Psoas muscle (tissue), 8 donors: ENCODE measurements around the gene LRP5. TPM values are rescaled to one million over a fixed set of nuclear protein-coding genes. Genes with fewer than 3 reads are reported as not detected.
A peak's percentile ranks its signal among the peaks of the same experiment; 100 is the strongest.

Experiments used
- ATAC-seq, 4 donors: fragments of 200-7000 bp; cut with Tn5 transposase; one replicate each; pipeline ENCODE4 v1.9.1; 2020; ENCODE audit warnings: moderate library complexity in 3 of 4, mild to moderate bottlenecking in 2 of 4
- DNase-seq, 2 donors: peaks; one replicate each; pipeline ENCODE4 v3.0.0-alpha.2; 2020
- H3K27ac ChIP-seq: fragments of 200-600 bp; one replicate; pipeline ENCODE4 v1.8.0; 2022
- H3K27me3 ChIP-seq, 3 donors: fragments of 200-600 bp in 1 of 3; one replicate each; pipeline versions ENCODE4 v1.6.1 to v1.8.0; 2013 to 2022; ENCODE audit warnings: low read length in 2 of 3, mild to moderate bottlenecking in 2 of 3, moderate library complexity in 1 of 3; ENCODE audit not compliant: insufficient read depth in 3 of 3
- H3K36me3 ChIP-seq, 2 donors: fragments of 200-600 bp in 1 of 2; one replicate each; pipeline versions ENCODE4 v1.6.1 to v1.8.0; 2013 to 2022; ENCODE audit warnings: low read depth in 1 of 2, mild to moderate bottlenecking in 1 of 2, moderate library complexity in 1 of 2; ENCODE audit not compliant: insufficient read depth in 1 of 2
- H3K4me1 ChIP-seq: fragments of 200-600 bp; one replicate; pipeline ENCODE4 v1.8.0; 2022
- H3K4me3 ChIP-seq: fragments of 200-600 bp; one replicate; pipeline ENCODE4 v1.8.0; 2022; ENCODE audit warnings: mild to moderate bottlenecking
- H3K9me3 ChIP-seq: fragments of 200-600 bp; one replicate; pipeline ENCODE4 v1.8.0; 2022
- WGBS, 3 donors: extraction: QIAGEN DNeasy Blood & Tissue Kit; methylation state at CpG; one replicate each; pipeline versions ENCODE4 v1.1.6 to v1.1.7; 2013; 5-methylcytosine and 5-hydroxymethylcytosine counted together
- intact Hi-C, 2 donors: fragments of 100-400 bp; cut with DNase I; formaldehyde crosslinking; loops; one replicate each; pipeline versions ENCODE4 v1.11.0 to v1.14.2; 2022
- polyA plus RNA-seq, 3 donors: library from polyadenylated mRNA; stranded (reverse); fragments of 200-250 nt; gene quantifications; one replicate each; pipeline ENCODE4 v1.2.3, GENCODE V29; 2013
- total RNA-seq, 4 donors: library from RNA; stranded (reverse); fragmentation: NEBNext Ultra II Directional in 2 of 4; extraction: Animal tissue kit (Norgen Biotek cat#: 25700) in 2 of 4; gene quantifications; one replicate each; pipeline versions ENCODE4 v1.2.1 to v1.2.4, GENCODE V29; 2021 to 2023
- TF ChIP-seq, protein P1 (sequence below): fragments of 200-600 bp; IDR thresholded peaks from one replicate; pipeline ENCODE4 v1.8.0; 2022; ENCODE audit warnings: antibody characterized with exemption
- donor health status: healthy with polysubstance abuse.
- donor health status: DM: no; HTN: no; CAD: no; lungs with moderate emphysema.
- donor health status: Bipolar disorder and iron deficiency.
- donor health status: healthy.
- donor health status: DM: yes; HTN: yes; CAD: no.
- donor health status: DM: no; HTN: no; CAD: no.
- donor health status: DM: no; HTN: no; CAD: no.
- donor health status: DM: yes; HTN: yes; CAD: no.

LRP5 gene
- total and polyA plus RNA-seq, 7 donors = 5.3 to 19.2 (median 16.7) TPM

DNA sequence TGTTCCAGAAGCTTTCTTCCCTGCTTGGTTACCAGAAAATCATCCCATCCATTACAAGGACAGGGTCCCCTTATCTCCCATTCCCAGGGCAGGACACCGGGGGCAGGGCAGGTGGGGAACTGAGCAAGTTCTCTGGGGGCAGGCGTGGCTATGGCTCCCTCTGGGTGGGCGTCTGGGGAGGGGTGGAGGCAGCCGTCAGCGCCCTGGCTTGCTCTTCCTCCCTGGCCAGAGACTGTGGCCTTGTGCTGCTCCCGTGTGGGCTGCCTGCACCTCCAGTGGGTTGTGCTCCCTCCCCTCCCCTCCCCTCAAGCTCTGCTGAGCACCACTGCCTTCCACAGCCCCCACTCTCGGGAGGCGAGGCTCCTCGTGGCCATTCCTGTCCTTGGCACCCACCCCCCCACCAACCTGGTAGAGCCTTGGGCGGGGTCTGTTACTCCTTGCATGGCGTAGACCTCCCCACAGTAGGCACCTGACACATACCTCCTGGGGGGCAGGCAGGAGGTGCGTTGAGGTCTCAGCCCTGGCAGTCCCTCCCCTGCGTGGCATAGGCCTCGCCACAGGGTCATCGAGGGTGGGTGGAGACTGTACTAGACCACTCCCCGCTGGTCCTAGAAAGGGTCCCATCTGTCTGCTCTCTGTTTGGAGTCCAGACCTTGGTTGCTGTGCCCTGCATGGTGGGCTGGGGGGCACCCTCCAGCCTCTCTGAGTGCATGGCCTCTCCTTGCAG lies 123.9 kb downstream of the LRP5 start:
- Histone ChIP-seq H3K9me3 (no peaks in the 10 kb centered on the region), H3K4me1 (peaks cover 5% of the 10 kb centered on the region), H3K4me3 (no peak overlapping the region), H3K27ac (no peak overlapping the region), H3K27me3 (no peaks in the 10 kb centered on the region), H3K36me3 (peaks cover 0 to 42% of the 10 kb centered on the region in 2 donors)
- ATAC-seq = no peak
- 90 to 94% (median 91%) methylated on average over 13 to 16 of the region's 16 CpGs for WGBS, 3 donors
- intact Hi-C loops = no loop called here
- no peak for DNase-seq
- TF ChIP-seq, protein P1, sequence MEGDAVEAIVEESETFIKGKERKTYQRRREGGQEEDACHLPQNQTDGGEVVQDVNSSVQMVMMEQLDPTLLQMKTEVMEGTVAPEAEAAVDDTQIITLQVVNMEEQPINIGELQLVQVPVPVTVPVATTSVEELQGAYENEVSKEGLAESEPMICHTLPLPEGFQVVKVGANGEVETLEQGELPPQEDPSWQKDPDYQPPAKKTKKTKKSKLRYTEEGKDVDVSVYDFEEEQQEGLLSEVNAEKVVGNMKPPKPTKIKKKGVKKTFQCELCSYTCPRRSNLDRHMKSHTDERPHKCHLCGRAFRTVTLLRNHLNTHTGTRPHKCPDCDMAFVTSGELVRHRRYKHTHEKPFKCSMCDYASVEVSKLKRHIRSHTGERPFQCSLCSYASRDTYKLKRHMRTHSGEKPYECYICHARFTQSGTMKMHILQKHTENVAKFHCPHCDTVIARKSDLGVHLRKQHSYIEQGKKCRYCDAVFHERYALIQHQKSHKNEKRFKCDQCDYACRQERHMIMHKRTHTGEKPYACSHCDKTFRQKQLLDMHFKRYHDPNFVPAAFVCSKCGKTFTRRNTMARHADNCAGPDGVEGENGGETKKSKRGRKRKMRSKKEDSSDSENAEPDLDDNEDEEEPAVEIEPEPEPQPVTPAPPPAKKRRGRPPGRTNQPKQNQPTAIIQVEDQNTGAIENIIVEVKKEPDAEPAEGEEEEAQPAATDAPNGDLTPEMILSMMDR = no peak

DNA sequence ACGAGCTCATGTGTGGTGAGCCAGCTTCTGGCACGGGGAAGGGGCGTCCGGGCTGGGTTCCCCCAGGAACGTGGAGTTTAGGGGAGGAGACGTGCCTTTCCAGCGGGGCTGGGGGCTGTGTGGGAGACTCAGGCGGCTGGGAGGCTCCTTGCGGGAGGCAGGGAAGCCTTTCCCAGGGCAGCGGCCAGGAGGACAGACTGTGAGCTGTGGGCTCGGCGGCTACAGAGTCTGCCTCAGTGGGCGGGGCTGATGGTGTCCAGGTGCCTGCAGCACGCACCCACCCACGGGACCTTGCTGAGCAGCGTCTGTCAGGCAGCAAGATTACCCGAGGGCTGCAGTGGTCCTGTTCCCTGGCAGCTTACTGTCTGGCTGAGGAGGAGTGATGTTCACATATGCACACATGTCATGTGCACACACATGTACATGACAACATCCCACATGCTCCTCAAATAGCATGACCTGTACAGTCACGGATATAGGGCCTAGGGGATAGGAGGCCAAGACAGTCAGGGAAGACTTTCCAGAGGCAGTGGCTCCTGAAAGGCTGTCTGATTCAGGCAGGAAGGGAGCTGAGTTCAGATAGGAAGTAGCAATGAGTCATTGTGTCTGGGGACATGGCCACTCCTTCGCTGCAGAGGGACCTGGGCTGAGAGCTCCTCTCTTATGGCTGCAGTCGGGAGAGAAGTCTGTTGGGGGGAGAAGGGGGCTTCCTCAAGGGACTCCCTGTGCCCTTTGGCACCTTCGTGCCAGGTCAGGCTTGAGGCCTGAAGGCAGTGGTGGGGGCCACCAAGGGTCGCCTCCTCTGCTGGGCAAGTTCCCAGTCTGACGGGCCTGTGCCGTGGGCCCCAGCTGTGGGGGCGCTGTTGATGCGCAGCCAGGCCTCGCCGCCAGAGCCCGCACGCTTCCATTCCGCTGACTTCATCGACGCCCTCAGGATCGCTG lies 124.9 kb downstream of the LRP5 start:
- peaks cover 0 to 42% of the 10 kb centered on the region in 2 donors for H3K36me3 ChIP-seq
- H3K4me1 ChIP-seq = peaks cover 5% of the 10 kb centered on the region
- no peak overlapping the region for H3K4me3 ChIP-seq
- DNase-seq (peak in 1 of 2 donors; percentile 47), ATAC-seq (peak; percentile 60 to 72 (median 64))
- intact Hi-C loops = no loop called here
- 73 to 76% (median 74%) methylated on average over 32 to 34 of the region's 34 CpGs for WGBS, 3 donors
- H3K27me3 ChIP-seq = no peaks in the 10 kb centered on the region
- H3K27ac ChIP-seq = peak overlapping the region; percentile 41
- no peaks in the 10 kb centered on the region for H3K9me3 ChIP-seq
- TF ChIP-seq, protein P1 = no peak

DNA sequence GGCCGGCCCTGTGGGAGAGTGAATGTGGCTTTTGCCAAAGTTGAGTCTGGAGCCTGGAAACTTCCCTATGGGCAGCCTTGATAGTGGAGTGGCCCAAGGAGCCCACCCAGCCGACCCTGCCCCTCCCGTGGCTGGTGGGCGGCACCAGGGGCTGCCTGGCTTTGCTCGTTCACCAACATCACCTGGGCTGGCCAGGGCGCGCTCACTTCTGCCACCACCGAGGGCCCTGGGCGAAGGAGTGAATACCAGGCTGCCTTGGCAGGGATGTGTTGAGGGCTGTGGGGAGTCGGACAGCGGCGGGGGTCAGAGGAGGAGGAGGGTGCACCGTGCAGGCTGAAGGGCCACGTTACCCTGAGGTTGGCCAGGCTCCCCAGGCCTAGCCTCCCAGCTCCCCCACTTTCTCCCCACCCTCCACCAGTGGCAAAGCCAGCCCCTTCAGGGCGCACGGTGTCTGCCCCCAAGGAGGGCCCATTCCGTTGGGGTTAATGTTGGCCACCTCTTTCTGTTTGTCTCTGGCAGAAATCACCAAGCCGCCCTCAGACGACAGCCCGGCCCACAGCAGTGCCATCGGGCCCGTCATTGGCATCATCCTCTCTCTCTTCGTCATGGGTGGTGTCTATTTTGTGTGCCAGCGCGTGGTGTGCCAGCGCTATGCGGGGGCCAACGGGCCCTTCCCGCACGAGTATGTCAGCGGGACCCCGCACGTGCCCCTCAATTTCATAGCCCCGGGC lies 125.7 kb downstream of the LRP5 start:
- intact Hi-C loops = no loop called here
- H3K9me3 ChIP-seq = no peaks in the 10 kb centered on the region
- peaks cover 0 to 51% of the 10 kb centered on the region in 2 donors for H3K36me3 ChIP-seq
- no peaks in the 10 kb centered on the region for H3K27me3 ChIP-seq
- H3K27ac ChIP-seq = peak overlapping the region; percentile 41
- DNase-seq = no peak
- peak in 2 of 4 donors; percentile 2 to 9 for ATAC-seq
- H3K4me1 ChIP-seq = peaks cover 5% of the 10 kb centered on the region
- WGBS, 3 donors = 79 to 89% (median 80%) methylated on average over 27 to 34 of the region's 34 CpGs
- TF ChIP-seq, protein P1 = no peak
- H3K4me3 ChIP-seq = no peak overlapping the region

DNA sequence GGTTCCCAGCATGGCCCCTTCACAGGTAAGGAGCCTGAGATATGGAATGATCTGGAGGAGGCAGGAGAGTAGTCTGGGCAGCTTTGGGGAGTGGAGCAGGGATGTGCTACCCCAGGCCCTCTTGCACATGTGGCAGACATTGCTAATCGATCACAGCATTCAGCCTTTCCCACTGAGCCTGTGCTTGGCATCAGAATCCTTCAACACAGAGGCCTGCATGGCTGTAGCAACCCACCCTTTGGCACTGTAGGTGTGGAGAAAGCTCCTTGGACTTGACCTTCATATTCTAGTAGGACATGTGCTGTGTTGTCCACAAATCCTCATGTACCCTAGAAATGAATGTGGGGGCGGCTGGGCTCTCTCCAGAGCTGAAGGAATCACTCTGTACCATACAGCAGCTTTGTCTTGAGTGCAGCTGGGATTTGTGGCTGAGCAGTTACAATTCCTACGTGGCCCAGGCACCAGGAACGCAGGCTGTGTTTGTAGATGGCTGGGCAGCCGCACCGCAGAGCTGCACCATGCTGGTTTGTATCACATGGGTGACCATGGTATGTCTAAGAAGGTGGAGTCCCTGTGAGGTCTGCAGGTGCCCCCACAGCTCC lies 126.4 kb downstream of the LRP5 start:
- intact Hi-C loops = no loop called here
- WGBS, 3 donors = 77 to 91% (median 78%) methylated on average over 6 of the region's 6 CpGs
- no peaks in the 10 kb centered on the region for H3K27me3 ChIP-seq
- no peak overlapping the region for H3K4me3 ChIP-seq
- no peak for ATAC-seq
- TF ChIP-seq, protein P1 = no peak
- H3K27ac ChIP-seq = no peak overlapping the region
- DNase-seq = no peak
- H3K36me3 ChIP-seq = peaks cover 0 to 46% of the 10 kb centered on the region in 2 donors
- no peaks in the 10 kb centered on the region for H3K9me3 ChIP-seq
- H3K4me1 ChIP-seq = peaks cover 5% of the 10 kb centered on the region
